Natural killer cell (primary cell): ENCODE results near the gene KLHDC7A. TPM values are rescaled to one million over a fixed set of nuclear protein-coding genes. Genes with fewer than 3 reads are reported as not detected.

Source experiments
- ATAC-seq, 3 donors: fragments of 150-1000 bp in 2 of 3; fragments of 200-7000 bp in 1 of 3; cut with Tn5 transposase; 1 replicate in 1 of 3; 2 replicates in 2 of 3; pipeline ENCODE4 v1.10.0; 2021; ENCODE audit warnings: mild to moderate bottlenecking in 2 of 3, moderate library complexity in 2 of 3
- DNase-seq, 2 donors: peaks; one replicate each; pipeline versions ENCODE4 v3.0.0 to v3.0.0-alpha.2; 2013 to 2021; ENCODE audit warnings: mixed read lengths in 1 of 2
- H3K27ac ChIP-seq: one replicate; pipeline ENCODE4 v1.5.1; 2013; ENCODE audit warnings: mild to moderate bottlenecking, low read length
- H3K27me3 ChIP-seq: one replicate; pipeline ENCODE4 v1.6.1; 2013; ENCODE audit warnings: low read length; ENCODE audit not compliant: control insufficient read depth, insufficient read depth
- H3K36me3 ChIP-seq: one replicate; pipeline ENCODE4 v1.6.1; 2013; ENCODE audit warnings: low read length; ENCODE audit not compliant: control insufficient read depth, insufficient read depth
- H3K4me1 ChIP-seq: one replicate; pipeline ENCODE4 v1.6.1; 2013; ENCODE audit warnings: low read length; ENCODE audit not compliant: control insufficient read depth, insufficient read depth
- H3K4me3 ChIP-seq: one replicate; pipeline ENCODE4 v1.5.1; 2013; ENCODE audit warnings: low read length
- H3K9me3 ChIP-seq: one replicate; pipeline ENCODE4 v1.6.1; 2013; ENCODE audit warnings: low read length; ENCODE audit not compliant: control insufficient read depth, insufficient read depth
- H3K27ac Mint-ChIP-seq, 2 donors: one replicate each; pipeline ENCODE4 v1.8.0; 2022; ENCODE audit warnings: mild to moderate bottlenecking in 2 of 2, mixed read lengths in 2 of 2, moderate library complexity in 1 of 2
- H3K27me3 Mint-ChIP-seq, 2 donors: one replicate each; pipeline ENCODE4 v1.8.0; 2022; ENCODE audit warnings: low read depth in 2 of 2, mixed read lengths in 2 of 2
- H3K36me3 Mint-ChIP-seq: one replicate; pipeline ENCODE4 v1.8.0; 2022; ENCODE audit warnings: mixed read lengths
- H3K4me1 Mint-ChIP-seq, 2 donors: one replicate each; pipeline ENCODE4 v1.8.0; 2022; ENCODE audit warnings: mixed read lengths in 2 of 2
- H3K4me3 Mint-ChIP-seq: one replicate; pipeline ENCODE4 v1.8.0; 2022; ENCODE audit warnings: mild to moderate bottlenecking, moderate library complexity, mixed read lengths
- H3K9me3 Mint-ChIP-seq, 2 donors: one replicate each; pipeline ENCODE4 v1.8.0; 2022; ENCODE audit warnings: mixed read lengths in 2 of 2
- WGBS: methylation state at CpG from one replicate; pipeline ENCODE4 v1.1.7; 2013; ENCODE audit warnings: missing lambda C conversion rate; ENCODE audit not compliant: insufficient coverage; 5-methylcytosine and 5-hydroxymethylcytosine counted together
- intact Hi-C: fragments of 100-400 bp; cut with micrococcal nuclease; formaldehyde crosslinking; loops from one replicate; pipeline ENCODE4 v1.14.2; 2022
- total RNA-seq, 4 donors: library from RNA; stranded (reverse); fragments of 120-200 nt in 1 of 4; gene quantifications; one replicate each; pipeline versions ENCODE4 v1.2.3 to v1.2.4, GENCODE V29; 2013 to 2022
- TF ChIP-seq, protein P1 (sequence below): fragments of 200-600 bp; IDR thresholded peaks from one replicate; pipeline ENCODE4 v1.8.0; 2022; ENCODE audit warnings: antibody characterized with exemption

KLHDC7A gene
- total RNA-seq, 3 donors from 2014 or later (not counting 1 experiment from before 2014, with no cell fraction given) = 0.43 TPM; not detected in 2

DNA sequence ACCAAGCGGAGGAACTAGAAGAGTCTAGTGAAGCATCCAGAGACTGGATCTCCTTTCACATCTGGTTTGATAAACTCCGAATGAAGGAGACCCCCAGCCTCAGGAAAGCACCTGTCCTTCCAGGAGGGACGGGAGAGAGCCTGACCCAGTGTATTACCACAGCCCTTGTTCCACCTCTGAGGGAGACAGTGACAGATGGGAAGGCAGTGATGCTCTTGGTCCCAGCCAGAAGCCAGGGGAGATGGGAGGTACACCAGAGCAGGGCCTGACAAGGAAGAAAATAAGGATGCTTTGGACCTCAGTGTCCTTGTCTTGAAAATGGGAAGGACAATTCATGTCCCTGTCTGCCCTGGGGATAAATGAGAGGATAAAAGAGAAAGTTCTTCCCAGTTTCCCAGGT is 3.5 kb downstream of the KLHDC7A start:
- Mint-ChIP-seq H3K4me3 (peak overlapping the region; percentile 45), H3K9me3 (no peaks in the 10 kb centered on the region), H3K36me3 (no peaks in the 10 kb centered on the region), H3K27me3 (peaks cover 6 to 25% of the 10 kb centered on the region in 2 donors), H3K27ac (no peak overlapping the region), H3K4me1 (no peaks in the 10 kb centered on the region)
- intact Hi-C loops = no loop called here
- Histone ChIP-seq H3K27me3 (no peaks in the 10 kb centered on the region), H3K36me3 (no peaks in the 10 kb centered on the region), H3K9me3 (no peaks in the 10 kb centered on the region), H3K27ac (no peak overlapping the region), H3K4me3 (no peak overlapping the region), H3K4me1 (no peaks in the 10 kb centered on the region)
- DNase-seq = no peak
- 83% methylated on average over 3 of the region's 3 CpGs for WGBS
- no peak for ATAC-seq
- TF ChIP-seq, protein P1, sequence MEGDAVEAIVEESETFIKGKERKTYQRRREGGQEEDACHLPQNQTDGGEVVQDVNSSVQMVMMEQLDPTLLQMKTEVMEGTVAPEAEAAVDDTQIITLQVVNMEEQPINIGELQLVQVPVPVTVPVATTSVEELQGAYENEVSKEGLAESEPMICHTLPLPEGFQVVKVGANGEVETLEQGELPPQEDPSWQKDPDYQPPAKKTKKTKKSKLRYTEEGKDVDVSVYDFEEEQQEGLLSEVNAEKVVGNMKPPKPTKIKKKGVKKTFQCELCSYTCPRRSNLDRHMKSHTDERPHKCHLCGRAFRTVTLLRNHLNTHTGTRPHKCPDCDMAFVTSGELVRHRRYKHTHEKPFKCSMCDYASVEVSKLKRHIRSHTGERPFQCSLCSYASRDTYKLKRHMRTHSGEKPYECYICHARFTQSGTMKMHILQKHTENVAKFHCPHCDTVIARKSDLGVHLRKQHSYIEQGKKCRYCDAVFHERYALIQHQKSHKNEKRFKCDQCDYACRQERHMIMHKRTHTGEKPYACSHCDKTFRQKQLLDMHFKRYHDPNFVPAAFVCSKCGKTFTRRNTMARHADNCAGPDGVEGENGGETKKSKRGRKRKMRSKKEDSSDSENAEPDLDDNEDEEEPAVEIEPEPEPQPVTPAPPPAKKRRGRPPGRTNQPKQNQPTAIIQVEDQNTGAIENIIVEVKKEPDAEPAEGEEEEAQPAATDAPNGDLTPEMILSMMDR = no peak

DNA sequence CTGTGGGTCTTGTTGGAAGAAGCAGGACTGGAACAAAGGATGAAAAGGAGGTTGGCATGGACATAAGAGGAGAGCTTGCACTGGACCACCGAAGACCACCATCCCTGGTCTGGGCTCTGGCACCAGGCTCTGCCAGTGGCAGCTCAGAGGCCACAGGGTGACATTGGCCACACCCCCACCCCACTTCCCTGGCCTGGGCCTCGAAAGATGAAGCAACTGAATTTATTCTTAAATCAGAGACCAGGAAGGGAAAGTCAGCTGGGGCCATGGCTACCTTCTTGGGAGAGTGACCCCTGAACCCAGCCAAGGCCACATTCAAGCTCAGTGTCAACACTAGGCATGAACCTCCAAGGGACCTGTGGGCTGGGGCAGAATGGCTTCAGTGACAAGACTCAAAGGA is 4.0 kb downstream of the KLHDC7A start:
- Histone ChIP-seq H3K27me3 (no peaks in the 10 kb centered on the region), H3K9me3 (no peaks in the 10 kb centered on the region), H3K4me1 (no peaks in the 10 kb centered on the region), H3K27ac (no peak overlapping the region), H3K4me3 (no peak overlapping the region), H3K36me3 (no peaks in the 10 kb centered on the region)
- TF ChIP-seq, protein P1 = no peak
- no peak for ATAC-seq
- H3K27me3 Mint-ChIP-seq = peaks cover 6 to 30% of the 10 kb centered on the region in 2 donors
- H3K27ac Mint-ChIP-seq = no peak overlapping the region
- no peaks in the 10 kb centered on the region for H3K36me3 Mint-ChIP-seq
- intact Hi-C loops = no loop called here
- DNase-seq = no peak
- H3K4me3 Mint-ChIP-seq = no peak overlapping the region
- WGBS = 63% methylated on average over 2 of the region's 2 CpGs
- no peaks in the 10 kb centered on the region for H3K4me1 Mint-ChIP-seq
- no peaks in the 10 kb centered on the region for H3K9me3 Mint-ChIP-seq

- intact Hi-C loops = no loop called here
- Mint-ChIP-seq H3K9me3 (no peaks in the 10 kb centered on the region), H3K4me3 (no peak overlapping the region), H3K4me1 (no peaks in the 10 kb centered on the region), H3K27ac (no peak overlapping the region), H3K36me3 (no peaks in the 10 kb centered on the region), H3K27me3 (peaks cover 6 to 30% of the 10 kb centered on the region in 2 donors)
- no peak overlapping the region for H3K4me3 ChIP-seq
- WGBS = 93% methylated on average over 4 of the region's 4 CpGs
- DNase-seq (no peak), ATAC-seq (no peak)
- TF ChIP-seq, protein P1 = no peak
- H3K9me3 ChIP-seq = no peaks in the 10 kb centered on the region
- no peaks in the 10 kb centered on the region for H3K4me1 ChIP-seq
- H3K27me3 ChIP-seq = no peaks in the 10 kb centered on the region
- H3K36me3 ChIP-seq = no peaks in the 10 kb centered on the region
- H3K27ac ChIP-seq = no peak overlapping the region
These were observed 4.5 kb downstream of the KLHDC7A start for GRCh38 chr1:18485227-18485626.

DNA sequence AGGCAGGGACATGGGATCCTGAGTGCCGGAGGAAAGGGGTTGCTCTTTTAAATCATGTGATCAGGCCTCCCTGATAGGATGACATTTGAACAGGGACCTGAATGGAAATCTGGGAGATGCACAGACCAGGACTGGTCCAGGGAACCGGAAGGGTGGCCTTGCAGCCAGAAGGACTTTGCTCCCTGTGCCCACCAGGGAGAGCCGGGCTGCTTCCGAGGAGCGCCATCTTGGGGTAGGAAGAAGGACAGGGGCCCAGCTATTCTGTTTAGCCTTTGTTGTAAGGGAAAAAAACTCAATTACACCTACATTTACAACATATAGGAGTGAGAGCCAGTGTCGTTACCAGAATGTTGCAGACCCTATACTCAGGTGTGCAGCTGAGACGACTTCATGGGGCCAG is 5.5 kb downstream of the KLHDC7A start:
- intact Hi-C loops = no loop called here
- WGBS = 55% methylated on average over 7 of the region's 7 CpGs
- Mint-ChIP-seq H3K27me3 (peaks cover 9 to 39% of the 10 kb centered on the region in 2 donors), H3K4me3 (no peak overlapping the region), H3K4me1 (no peaks in the 10 kb centered on the region), H3K9me3 (no peaks in the 10 kb centered on the region), H3K27ac (no peak overlapping the region), H3K36me3 (no peaks in the 10 kb centered on the region)
- ATAC-seq (no peak), DNase-seq (no peak)
- Histone ChIP-seq H3K4me1 (no peaks in the 10 kb centered on the region), H3K27me3 (no peaks in the 10 kb centered on the region), H3K36me3 (no peaks in the 10 kb centered on the region), H3K9me3 (no peaks in the 10 kb centered on the region), H3K4me3 (no peak overlapping the region), H3K27ac (no peak overlapping the region)
- TF ChIP-seq, protein P1 = no peak
